Mesothelial cell of epicardium (in vitro differentiated cells): Measurements from ENCODE around the gene MAPKAPK2. TPM values are rescaled to one million over a fixed set of nuclear protein-coding genes. Genes with fewer than 3 reads are reported as not detected.

ENCODE experiments used
- DNase-seq, 2 experiments: peaks; one replicate each; pipeline ENCODE4 v3.0.0; 2021; ENCODE audit warnings: low spot score in 2 of 2; ENCODE audit not compliant: unreplicated experiment in 2 of 2
- H3K27ac Mint-ChIP-seq: 2 replicates; pipeline ENCODE4 v1.8.0; 2021; ENCODE audit warnings: mixed read lengths
- H3K27me3 Mint-ChIP-seq: 2 replicates; pipeline ENCODE4 v1.8.0; 2021; ENCODE audit warnings: low read depth, mixed read lengths
- H3K36me3 Mint-ChIP-seq: 2 replicates; pipeline ENCODE4 v1.8.0; 2021; ENCODE audit warnings: mixed read lengths
- H3K4me1 Mint-ChIP-seq: 2 replicates; pipeline ENCODE4 v1.8.0; 2021; ENCODE audit warnings: mixed read lengths
- H3K4me3 Mint-ChIP-seq: 2 replicates; pipeline ENCODE4 v1.8.0; 2021; ENCODE audit warnings: mild to moderate bottlenecking, moderate library complexity, mixed read lengths
- H3K9me3 Mint-ChIP-seq: 2 replicates; pipeline ENCODE4 v1.8.0; 2021; ENCODE audit warnings: mixed read lengths
- CTCF ChIP-seq: fragments of 200-600 bp; sonication (generic); IDR thresholded peaks from one replicate; pipeline ENCODE4 v1.5.0; 2021; ENCODE audit warnings: antibody characterized with exemption; ENCODE audit not compliant: unreplicated experiment
- total RNA-seq: library from RNA; stranded (reverse); gene quantifications from 3 replicates; pipeline ENCODE4 v1.2.1, GENCODE V29; 2021

MAPKAPK2 gene
- total RNA-seq, 1 donor from 2014 or later: 60.2 TPM

GRCh38 chr1:206666954-206667665 is 17.6 kb upstream of the MAPKAPK2 start:
- Mint-ChIP-seq H3K36me3 (no peaks in the 10 kb centered on the region), H3K4me1 (peaks cover 6% of the 10 kb centered on the region), H3K27me3 (peaks cover 47% of the 10 kb centered on the region), H3K9me3 (no peaks in the 10 kb centered on the region), H3K27ac (no peak overlapping the region), H3K4me3 (no peak overlapping the region)
- no peak for DNase-seq
- no peak for TF ChIP-seq CTCF

- Mint-ChIP-seq H3K4me1 (peaks cover 6% of the 10 kb centered on the region), H3K27me3 (peaks cover 35% of the 10 kb centered on the region), H3K36me3 (no peaks in the 10 kb centered on the region), H3K4me3 (no peak overlapping the region), H3K27ac (no peak overlapping the region), H3K9me3 (no peaks in the 10 kb centered on the region)
- DNase-seq: no peak
- TF ChIP-seq CTCF: no peak
These were observed 16.4 kb upstream of the MAPKAPK2 start for GRCh38 chr1:206668351-206668750.

GRCh38 chr1:206668874-206669410 is 15.8 kb upstream of the MAPKAPK2 start:
- H3K9me3 Mint-ChIP-seq: no peaks in the 10 kb centered on the region
- H3K4me3 Mint-ChIP-seq: no peak overlapping the region
- H3K4me1 Mint-ChIP-seq: peaks cover 6% of the 10 kb centered on the region
- no peak for TF ChIP-seq CTCF
- peaks cover 29% of the 10 kb centered on the region for H3K27me3 Mint-ChIP-seq
- no peaks in the 10 kb centered on the region for H3K36me3 Mint-ChIP-seq
- DNase-seq: no peak
- H3K27ac Mint-ChIP-seq: no peak overlapping the region

- no peak for DNase-seq
- H3K4me3 Mint-ChIP-seq: no peak overlapping the region
- TF ChIP-seq CTCF: no peak
- H3K27me3 Mint-ChIP-seq: peaks cover 7% of the 10 kb centered on the region
- peaks cover 17% of the 10 kb centered on the region for H3K4me1 Mint-ChIP-seq
- H3K36me3 Mint-ChIP-seq: no peaks in the 10 kb centered on the region
- no peaks in the 10 kb centered on the region for H3K9me3 Mint-ChIP-seq
- H3K27ac Mint-ChIP-seq: no peak overlapping the region
These were observed 12.6 kb upstream of the MAPKAPK2 start for GRCh38 chr1:206672011-206672688.

- Mint-ChIP-seq H3K4me1 (peaks cover 17% of the 10 kb centered on the region), H3K27me3 (peaks cover 6% of the 10 kb centered on the region), H3K4me3 (no peak overlapping the region), H3K27ac (no peak overlapping the region), H3K36me3 (no peaks in the 10 kb centered on the region), H3K9me3 (no peaks in the 10 kb centered on the region)
- TF ChIP-seq CTCF: no peak
- no peak for DNase-seq
These were observed 11.6 kb upstream of the MAPKAPK2 start for GRCh38 chr1:206672844-206673758.
